HL-60 (cell line): Measurements from ENCODE around the gene STAMBP.

ENCODE experiments used
- CTCF ChIP-seq: IDR thresholded peaks from one replicate; pipeline ENCODE4 v1.5.1; 2011; ENCODE audit warnings: low read length, control low read depth, inconsistent platforms; ENCODE audit not compliant: insufficient read depth
- POLR2AphosphoS5 ChIP-seq: IDR thresholded peaks from 2 replicates; pipeline ENCODE4 v1.6.1; 2012; ENCODE audit warnings: low read depth
- TF ChIP-seq, protein P1 (sequence below): IDR thresholded peaks from 2 replicates; pipeline ENCODE4 v1.6.1; 2012; ENCODE audit warnings: low read depth; ENCODE audit not compliant: insufficient replicate concordance

- TF ChIP-seq CTCF, result no peak
- TF ChIP-seq, protein P1, sequence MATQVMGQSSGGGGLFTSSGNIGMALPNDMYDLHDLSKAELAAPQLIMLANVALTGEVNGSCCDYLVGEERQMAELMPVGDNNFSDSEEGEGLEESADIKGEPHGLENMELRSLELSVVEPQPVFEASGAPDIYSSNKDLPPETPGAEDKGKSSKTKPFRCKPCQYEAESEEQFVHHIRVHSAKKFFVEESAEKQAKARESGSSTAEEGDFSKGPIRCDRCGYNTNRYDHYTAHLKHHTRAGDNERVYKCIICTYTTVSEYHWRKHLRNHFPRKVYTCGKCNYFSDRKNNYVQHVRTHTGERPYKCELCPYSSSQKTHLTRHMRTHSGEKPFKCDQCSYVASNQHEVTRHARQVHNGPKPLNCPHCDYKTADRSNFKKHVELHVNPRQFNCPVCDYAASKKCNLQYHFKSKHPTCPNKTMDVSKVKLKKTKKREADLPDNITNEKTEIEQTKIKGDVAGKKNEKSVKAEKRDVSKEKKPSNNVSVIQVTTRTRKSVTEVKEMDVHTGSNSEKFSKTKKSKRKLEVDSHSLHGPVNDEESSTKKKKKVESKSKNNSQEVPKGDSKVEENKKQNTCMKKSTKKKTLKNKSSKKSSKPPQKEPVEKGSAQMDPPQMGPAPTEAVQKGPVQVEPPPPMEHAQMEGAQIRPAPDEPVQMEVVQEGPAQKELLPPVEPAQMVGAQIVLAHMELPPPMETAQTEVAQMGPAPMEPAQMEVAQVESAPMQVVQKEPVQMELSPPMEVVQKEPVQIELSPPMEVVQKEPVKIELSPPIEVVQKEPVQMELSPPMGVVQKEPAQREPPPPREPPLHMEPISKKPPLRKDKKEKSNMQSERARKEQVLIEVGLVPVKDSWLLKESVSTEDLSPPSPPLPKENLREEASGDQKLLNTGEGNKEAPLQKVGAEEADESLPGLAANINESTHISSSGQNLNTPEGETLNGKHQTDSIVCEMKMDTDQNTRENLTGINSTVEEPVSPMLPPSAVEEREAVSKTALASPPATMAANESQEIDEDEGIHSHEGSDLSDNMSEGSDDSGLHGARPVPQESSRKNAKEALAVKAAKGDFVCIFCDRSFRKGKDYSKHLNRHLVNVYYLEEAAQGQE, result no peak
- TF ChIP-seq POLR2AphosphoS5, result no peak
Observed at GRCh38 chr2:73821669-73822068, 7.1 kb upstream of the STAMBP start.
